GM23248 (cell line): Measurements from ENCODE around the gene SUSD2. TPM values are rescaled to one million over a fixed set of nuclear protein-coding genes. Genes with fewer than 3 reads are reported as not detected.
A peak's percentile ranks its signal among the peaks of the same experiment; 100 is the strongest.

ENCODE experiments used
- DNase-seq: peaks from one replicate; pipeline ENCODE4 v3.0.0-alpha.2; 2015
- H2AFZ ChIP-seq: fragments of 200-600 bp; sonication (generic); 2 replicates; pipeline ENCODE4 v1.6.1; 2016; ENCODE audit warnings: antibody characterized with exemption
- H3F3A ChIP-seq: fragments of 200-600 bp; sonication (generic); 2 replicates; pipeline ENCODE4 v1.6.1; 2016; ENCODE audit warnings: mild to moderate bottlenecking, antibody characterized with exemption, mixed run types; ENCODE audit not compliant: insufficient read depth
- H3K27ac ChIP-seq: fragments of 200-600 bp; sonication (generic); 2 replicates; pipeline ENCODE4 v1.5.1; 2016; ENCODE audit warnings: mild to moderate bottlenecking
- H3K27me3 ChIP-seq: fragments of 200-600 bp; sonication (generic); replicated peaks from 2 replicates; pipeline ENCODE4 v1.6.1; 2016; ENCODE audit warnings: mild to moderate bottlenecking; ENCODE audit not compliant: insufficient read depth
- H3K36me3 ChIP-seq: fragments of 200-600 bp; sonication (generic); 2 replicates; pipeline ENCODE4 v1.6.1; 2016; ENCODE audit warnings: low read depth, mild to moderate bottlenecking
- H3K4me1 ChIP-seq: fragments of 200-600 bp; sonication (generic); 2 replicates; pipeline ENCODE4 v1.6.1; 2016; ENCODE audit warnings: mild to moderate bottlenecking; ENCODE audit not compliant: insufficient read depth
- H3K4me2 ChIP-seq: fragments of 200-600 bp; sonication (generic); one replicate; pipeline ENCODE4 v1.6.1; 2016; ENCODE audit warnings: mild to moderate bottlenecking; ENCODE audit not compliant: unreplicated experiment
- H3K4me3 ChIP-seq: fragments of 200-600 bp; sonication (generic); 2 replicates; pipeline ENCODE4 v1.5.1; 2016; ENCODE audit warnings: mild to moderate bottlenecking
- H3K79me2 ChIP-seq: fragments of 200-600 bp; sonication (generic); 2 replicates; pipeline ENCODE4 v1.6.1; 2016; ENCODE audit warnings: mild to moderate bottlenecking; ENCODE audit not compliant: insufficient read depth
- H3K9ac ChIP-seq: fragments of 200-600 bp; sonication (generic); 2 replicates; pipeline ENCODE4 v1.6.1; 2016; ENCODE audit warnings: mild to moderate bottlenecking
- H3K9me2 ChIP-seq: fragments of 200-600 bp; sonication (generic); 2 replicates; pipeline ENCODE4 v1.6.1; 2016; ENCODE audit warnings: mixed run types, mild to moderate bottlenecking, moderate library complexity; ENCODE audit not compliant: insufficient read depth
- H3K9me3 ChIP-seq: fragments of 200-600 bp; sonication (generic); one replicate; pipeline ENCODE4 v1.6.1; 2017; ENCODE audit warnings: low read depth
- H4K20me1 ChIP-seq: fragments of 200-600 bp; sonication (generic); 2 replicates; pipeline ENCODE4 v1.6.0; 2016; ENCODE audit not compliant: insufficient read depth
- EZH2 ChIP-seq: fragments of 200-600 bp; sonication (generic); IDR thresholded peaks from 2 replicates; pipeline ENCODE4 v1.6.1; 2018; ENCODE audit warnings: antibody characterized with exemption, mild to moderate bottlenecking; ENCODE audit not compliant: insufficient read depth, poor library complexity, severe bottlenecking
- EZH2phosphoT487 ChIP-seq: fragments of 200-600 bp; sonication (generic); IDR thresholded peaks from 2 replicates; pipeline ENCODE4 v1.6.1; 2018; ENCODE audit warnings: antibody characterized with exemption, moderate library complexity, mild to moderate bottlenecking, low read depth; ENCODE audit not compliant: insufficient read depth
- WGBS, 2 experiments: methylation state at CpG; one replicate each; pipeline ENCODE4 v1.1.6; 2015 to 2017; ENCODE audit warnings: low lambda C conversion rate in 2 of 2, low coverage in 1 of 2; ENCODE audit errors: missing lambda C conversion rate in 2 of 2; 5-methylcytosine and 5-hydroxymethylcytosine counted together
- in situ Hi-C: fragments of 300-500 bp; cut with MboI; formaldehyde crosslinking; loops from 2 replicates; pipeline ENCODE4 v1.15.0; 2020
- polyA plus RNA-seq: library from polyadenylated mRNA; unstranded; fragments of >200 nt; fragmentation: Nextera tagmentation; extraction: Ambion mirVana; gene quantifications from 2 replicates; pipeline ENCODE4 v1.2.1, GENCODE V29; 2016
- total RNA-seq: library from RNA; depleted of rRNA; stranded (reverse); fragments of >200 nt; shearing (Covaris generic); gene quantifications from 2 replicates; pipeline ENCODE4 v1.2.3, GENCODE V29; 2014

The SUSD2 gene
- total and polyA plus RNA-seq, 2 experiments from 2014 or later: 0.24 TPM; not detected in 1

DNA sequence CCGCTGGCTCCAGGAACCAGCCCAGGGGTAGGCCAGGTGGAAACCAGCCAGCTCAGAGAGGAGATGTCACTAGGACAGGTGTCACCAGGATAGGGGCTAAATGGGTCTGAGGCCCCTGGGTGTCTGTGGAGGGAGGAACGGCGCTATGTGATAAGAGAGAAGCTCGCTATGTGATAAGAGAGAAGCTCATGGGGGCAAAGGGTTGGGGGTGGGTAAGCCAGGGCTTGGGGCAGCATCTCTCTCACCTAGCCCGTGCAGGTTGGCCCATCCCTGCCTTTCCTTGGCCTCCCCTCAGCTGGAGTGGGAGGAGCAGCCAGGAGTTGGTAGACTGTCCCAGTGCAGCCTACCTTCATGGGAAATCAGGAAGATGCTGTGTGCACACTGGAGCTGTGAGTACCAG is 26.5 kb upstream of the SUSD2 start:
- no peaks in the 10 kb centered on the region for H3K9me2 ChIP-seq
- no peaks in the 10 kb centered on the region for H4K20me1 ChIP-seq
- no peak overlapping the region for H2AFZ ChIP-seq
- H3K9ac ChIP-seq: no peak overlapping the region
- H3K4me1 ChIP-seq: peaks cover 21% of the 10 kb centered on the region
- in situ Hi-C loops: no loop called here
- no peak for DNase-seq
- no peak overlapping the region for H3K4me2 ChIP-seq
- H3K27ac ChIP-seq: no peak overlapping the region
- WGBS, 2 experiments: 98 to 99% methylated on average over 5 of the region's 5 CpGs
- H3K36me3 ChIP-seq: no peaks in the 10 kb centered on the region
- no peak for TF ChIP-seq EZH2phosphoT487
- TF ChIP-seq EZH2: no peak
- 0 out of 2 replicates have a peak, but pooled peaks cover 8% of the 10 kb centered on the region for H3K79me2 ChIP-seq
- H3K9me3 ChIP-seq: no peaks in the 10 kb centered on the region
- H3F3A ChIP-seq: no peaks in the 10 kb centered on the region
- no peak overlapping the region for H3K4me3 ChIP-seq
- H3K27me3 ChIP-seq: no peaks in the 10 kb centered on the region

DNA sequence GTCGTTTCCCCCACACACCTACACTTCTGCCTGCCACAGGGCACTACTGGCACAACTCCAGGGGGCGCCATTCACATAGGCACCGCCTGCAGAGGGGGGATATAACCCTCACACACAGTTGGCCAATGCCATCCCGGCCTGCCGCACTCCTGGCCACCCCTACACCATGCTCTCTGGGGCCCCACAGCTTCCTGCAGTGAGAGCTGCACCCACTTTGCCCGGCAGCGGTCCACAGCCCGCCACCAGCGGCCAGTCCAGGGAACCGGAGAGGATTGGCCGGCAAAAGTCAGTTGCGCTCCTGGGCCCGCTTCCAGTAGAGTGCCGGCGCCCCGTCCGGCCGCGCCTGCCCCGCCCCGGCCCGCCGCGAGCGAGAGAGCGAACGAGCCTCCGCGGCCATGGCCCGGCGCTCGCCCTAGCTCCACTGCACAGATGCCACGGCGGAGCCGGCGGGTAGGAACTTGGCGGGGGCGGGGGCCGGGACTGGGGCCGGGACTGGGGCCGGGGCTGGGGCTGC is 25.6 kb upstream of the SUSD2 start:
- H4K20me1 ChIP-seq: no peaks in the 10 kb centered on the region

DNA sequence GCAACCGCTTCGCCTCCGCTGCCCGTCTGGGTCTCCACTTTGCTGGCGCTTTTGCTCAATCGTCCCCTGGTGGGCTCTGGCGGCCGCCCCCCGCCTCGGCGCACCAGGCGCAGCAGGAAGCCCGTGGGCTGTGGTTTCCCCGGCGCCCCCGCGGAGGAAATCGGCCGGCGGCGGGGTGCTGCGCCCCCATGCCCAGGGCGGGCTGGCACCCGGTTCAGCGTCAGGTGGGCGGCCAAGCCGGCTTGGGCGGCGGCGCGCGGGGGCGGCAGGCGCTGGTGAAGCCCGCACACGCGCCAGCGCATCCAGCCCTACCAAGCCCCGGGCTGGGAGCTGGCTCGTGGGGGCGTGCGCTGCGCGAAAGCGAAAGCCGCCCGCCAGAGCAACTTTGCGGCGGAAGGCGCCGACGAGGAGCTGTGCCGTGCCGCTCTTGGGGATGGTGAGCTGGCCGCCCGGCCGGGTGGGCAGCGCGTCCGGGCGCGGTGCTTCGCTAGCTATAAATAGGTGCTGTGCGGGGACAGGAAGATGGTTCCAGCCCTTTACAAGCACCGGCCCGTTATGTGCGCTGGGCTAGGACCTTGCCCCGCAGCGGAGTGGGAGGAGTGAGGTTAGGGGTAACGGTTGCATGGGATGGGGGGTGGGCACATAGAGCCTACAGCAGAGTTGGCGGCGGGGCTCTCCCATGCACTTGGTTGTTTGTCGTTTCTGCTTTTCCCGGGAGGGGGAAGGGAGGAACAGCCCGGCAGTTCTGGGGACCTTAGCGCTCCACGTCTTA is 25.0 kb upstream of the SUSD2 start:
- Histone ChIP-seq H3K9ac (peak overlapping the region; percentile 83), H3K4me1 (peaks cover 21% of the 10 kb centered on the region), H3K9me2 (no peaks in the 10 kb centered on the region), H3F3A (no peaks in the 10 kb centered on the region), H3K9me3 (no peaks in the 10 kb centered on the region), H3K4me3 (peak overlapping the region; percentile 87), H3K36me3 (no peaks in the 10 kb centered on the region), H3K4me2 (peak overlapping the region; percentile 94), H2AFZ (peak overlapping the region; percentile 58), H3K27ac (peak overlapping the region; percentile 49), H3K79me2 (0 out of 2 replicates have a peak, but pooled peaks cover 13% of the 10 kb centered on the region), H3K27me3 (no peaks in the 10 kb centered on the region), H4K20me1 (no peaks in the 10 kb centered on the region)
- in situ Hi-C loops: no loop called here
- no peak for TF ChIP-seq EZH2phosphoT487
- TF ChIP-seq EZH2: no peak
- WGBS, 2 experiments: 0 to 1% methylated on average over 55 to 67 of the region's 77 CpGs
- DNase-seq: peak; percentile 91

More for the DNA sequence above, 25.6 kb upstream of the SUSD2 start:
- Histone ChIP-seq H3K79me2 (0 out of 2 replicates have a peak, but pooled peaks cover 13% of the 10 kb centered on the region), H3K27ac (peak overlapping the region; percentile 49), H3K9me3 (no peaks in the 10 kb centered on the region), H3K36me3 (no peaks in the 10 kb centered on the region), H3K4me3 (peak overlapping the region; percentile 87), H3K4me1 (peaks cover 21% of the 10 kb centered on the region), H3K27me3 (no peaks in the 10 kb centered on the region), H3K9me2 (no peaks in the 10 kb centered on the region), H2AFZ (peak overlapping the region; percentile 58; the same call in 1 of the 2 replicates), H3K9ac (peak overlapping the region; percentile 83), H3K4me2 (peak overlapping the region; percentile 94), H3F3A (no peaks in the 10 kb centered on the region)
- WGBS, 2 experiments: 2% methylated on average over 32 to 35 of the region's 41 CpGs
- in situ Hi-C loops: no loop called here
- DNase-seq: peak; percentile 93
- TF ChIP-seq EZH2phosphoT487 (no peak), EZH2 (no peak)

DNA sequence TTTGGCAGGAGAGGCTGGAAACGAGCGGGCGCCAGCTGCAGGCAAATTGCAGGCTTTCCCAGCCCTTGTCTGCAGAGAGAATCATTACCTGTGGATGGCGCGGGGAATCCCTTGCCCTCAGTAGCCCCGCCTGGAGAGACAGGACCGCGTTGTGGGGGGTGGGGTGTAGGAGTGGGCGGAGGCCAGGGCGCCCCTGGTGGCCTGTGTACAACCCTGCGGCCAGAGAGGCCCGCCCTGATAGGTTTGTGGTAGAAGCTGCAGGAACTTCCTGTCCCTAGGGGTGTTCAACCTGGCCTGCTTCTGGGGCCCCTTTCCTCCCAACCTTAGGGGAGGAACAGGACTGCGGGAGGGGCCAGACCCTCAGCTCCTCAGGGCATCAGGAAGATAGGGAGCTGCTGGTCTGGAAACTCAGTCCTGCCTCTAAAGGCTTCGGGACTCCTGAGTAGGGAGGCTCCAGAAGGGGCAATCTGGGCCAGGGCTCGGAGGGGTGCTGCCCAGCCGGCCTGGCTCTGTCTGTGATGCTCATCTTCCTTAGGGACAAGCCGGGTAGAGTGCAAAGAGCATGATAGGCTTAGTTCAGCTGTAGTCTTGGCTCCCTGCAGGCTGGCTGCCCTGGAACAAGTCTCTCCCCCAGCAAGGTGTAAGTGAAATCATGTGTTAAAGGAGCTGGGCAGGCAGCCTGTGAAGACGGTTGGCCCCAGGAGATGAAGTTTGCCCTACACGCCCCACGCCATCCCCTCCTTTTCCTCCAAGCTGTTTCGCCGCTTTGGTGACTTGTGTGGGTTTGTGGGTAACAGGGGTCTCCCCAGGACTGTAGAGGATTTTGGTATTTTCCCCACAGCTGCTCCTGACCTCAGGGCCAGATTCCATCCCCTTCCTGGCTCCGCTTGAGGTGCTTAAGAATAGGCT is 24.1 kb upstream of the SUSD2 start:
- TF ChIP-seq EZH2: no peak
- TF ChIP-seq EZH2phosphoT487: no peak
- H3K79me2 ChIP-seq: 0 out of 2 replicates have a peak, but pooled peaks cover 13% of the 10 kb centered on the region
- H4K20me1 ChIP-seq: no peaks in the 10 kb centered on the region
- peak overlapping the region; percentile 87 for H3K4me3 ChIP-seq
- peak overlapping the region; percentile 83 for H3K9ac ChIP-seq
- H3K9me3 ChIP-seq: no peaks in the 10 kb centered on the region
- no peaks in the 10 kb centered on the region for H3F3A ChIP-seq
- WGBS, 2 experiments: 17 to 20% methylated on average over 23 of the region's 23 CpGs
- H3K27ac ChIP-seq: peak overlapping the region; percentile 49
- H3K4me2 ChIP-seq: peak overlapping the region; percentile 94
- H3K4me1 ChIP-seq: peaks cover 21% of the 10 kb centered on the region
- in situ Hi-C loops: no loop called here
- DNase-seq: peak; percentile 91
- H3K9me2 ChIP-seq: no peaks in the 10 kb centered on the region
- H3K36me3 ChIP-seq: no peaks in the 10 kb centered on the region
- H3K27me3 ChIP-seq: no peaks in the 10 kb centered on the region
- peak overlapping the region; percentile 58 for H2AFZ ChIP-seq
